Uterus (tissue), 2 donors: ENCODE measurements around the gene AUNIP.

Experiments
- POLR2A ChIP-seq, 2 donors: fragments of 450-650 bp; IDR thresholded peaks; one replicate each; pipeline ENCODE4 v1.6.1; 2016; ENCODE audit warnings: antibody characterized with exemption in 2 of 2, mild to moderate bottlenecking in 1 of 2, moderate library complexity in 1 of 2
- TF ChIP-seq, protein P1 (sequence below), 4 experiments: fragments of 200-600 bp in 2 of 4; fragments of 450-650 bp in 2 of 4; sonication (generic) in 2 of 4; IDR thresholded peaks; one replicate each; pipeline ENCODE4 v1.5.1; 2016 to 2019; ENCODE audit warnings: antibody characterized with exemption in 4 of 4, mild to moderate bottlenecking in 2 of 4, moderate library complexity in 1 of 4

DNA sequence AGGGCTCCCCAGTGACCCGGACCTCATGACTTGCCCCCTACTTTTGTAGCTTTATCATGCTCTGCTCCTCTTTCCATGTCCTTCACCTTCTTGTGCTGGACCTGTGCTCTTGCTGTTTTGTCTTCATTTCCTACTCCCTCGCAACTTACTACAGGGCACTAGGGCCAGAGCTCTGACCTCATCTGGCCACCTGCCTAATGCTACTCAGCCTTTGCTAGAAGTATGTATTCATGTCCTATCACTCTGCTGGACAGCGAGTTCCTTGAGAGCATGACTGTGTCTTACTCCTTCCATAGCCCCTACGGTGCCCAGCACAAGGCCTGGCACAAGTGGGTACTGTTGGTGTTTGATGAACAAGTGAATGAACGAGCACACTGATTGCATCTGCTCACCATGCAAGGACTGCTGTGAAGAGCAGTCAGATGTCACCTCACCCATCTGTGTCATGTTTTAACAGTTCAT is 37.6 kb downstream of the AUNIP start:
- TF ChIP-seq, protein P1, sequence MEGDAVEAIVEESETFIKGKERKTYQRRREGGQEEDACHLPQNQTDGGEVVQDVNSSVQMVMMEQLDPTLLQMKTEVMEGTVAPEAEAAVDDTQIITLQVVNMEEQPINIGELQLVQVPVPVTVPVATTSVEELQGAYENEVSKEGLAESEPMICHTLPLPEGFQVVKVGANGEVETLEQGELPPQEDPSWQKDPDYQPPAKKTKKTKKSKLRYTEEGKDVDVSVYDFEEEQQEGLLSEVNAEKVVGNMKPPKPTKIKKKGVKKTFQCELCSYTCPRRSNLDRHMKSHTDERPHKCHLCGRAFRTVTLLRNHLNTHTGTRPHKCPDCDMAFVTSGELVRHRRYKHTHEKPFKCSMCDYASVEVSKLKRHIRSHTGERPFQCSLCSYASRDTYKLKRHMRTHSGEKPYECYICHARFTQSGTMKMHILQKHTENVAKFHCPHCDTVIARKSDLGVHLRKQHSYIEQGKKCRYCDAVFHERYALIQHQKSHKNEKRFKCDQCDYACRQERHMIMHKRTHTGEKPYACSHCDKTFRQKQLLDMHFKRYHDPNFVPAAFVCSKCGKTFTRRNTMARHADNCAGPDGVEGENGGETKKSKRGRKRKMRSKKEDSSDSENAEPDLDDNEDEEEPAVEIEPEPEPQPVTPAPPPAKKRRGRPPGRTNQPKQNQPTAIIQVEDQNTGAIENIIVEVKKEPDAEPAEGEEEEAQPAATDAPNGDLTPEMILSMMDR (IDR thresholded peaks at IDR 0.05), result no peak
- TF ChIP-seq POLR2A (IDR thresholded peaks at IDR 0.05), result no peak
